HEK293 (cell line): ENCODE data around the gene CTSD.

ENCODE experiments used
- CTCF ChIA-PET: fragments of 350-600 bp; formaldehyde crosslinking; extraction: SDS; loops from one replicate; lab custom pipeline; 2021; ENCODE audit warnings: antibody characterized with exemption; lab: Yijun Ruan, JAX
- POLR2A ChIA-PET: fragments of 300-600 bp; formaldehyde crosslinking; extraction: SDS; loops from one replicate; lab custom pipeline; 2020; ENCODE audit warnings: antibody characterized with exemption, inconsistent platforms; lab: Yijun Ruan, JAX
- H3K27ac ChIP-seq: fragments of 200-500 bp; sonication (Bioruptor generic); 2 replicates; pipeline ENCODE4 v1.5.1; 2014; ENCODE audit warnings: low read depth, low read length, control low read depth, inconsistent platforms; ENCODE audit errors: extremely low read depth
- H3K36me3 ChIP-seq, 2 experiments: fragments of 200-500 bp in 1 of 2; sonication (Bioruptor generic) in 1 of 2; 1 replicate in 1 of 2; 2 replicates in 1 of 2; pipeline ENCODE4 v1.5.1; 2014 to 2017; ENCODE audit warnings: inconsistent platforms in 2 of 2, low read length in 2 of 2; ENCODE audit not compliant: control insufficient read depth in 2 of 2, insufficient read depth in 1 of 2
- H3K4me1 ChIP-seq: fragments of 200-500 bp; sonication (Bioruptor generic); 2 replicates; pipeline ENCODE4 v1.5.1; 2014; ENCODE audit warnings: mild to moderate bottlenecking, low read length, inconsistent platforms; ENCODE audit not compliant: control insufficient read depth, insufficient read depth
- H3K4me3 ChIP-seq: 2 replicates; pipeline ENCODE4 v1.5.1; 2011; ENCODE audit warnings: low read depth, mild to moderate bottlenecking, control low read depth, low read length, moderate library complexity
- H3K9me3 ChIP-seq: fragments of 200-500 bp; sonication (Bioruptor generic); 2 replicates; pipeline ENCODE4 v1.5.1; 2014; ENCODE audit warnings: low read depth, low read length, inconsistent platforms; ENCODE audit not compliant: control insufficient read depth, insufficient read depth
- EGR2 ChIP-seq: fragments of 450-650 bp; formaldehyde crosslinking; IDR thresholded peaks from 2 replicates; pipeline ENCODE4 v1.5.1; 2016; ENCODE audit warnings: low read depth, missing biosample characterization, missing genetic modification characterization
- MYNN ChIP-seq: fragments of 450-650 bp; formaldehyde crosslinking; IDR thresholded peaks from 2 replicates; pipeline ENCODE4 v1.5.1; 2016; ENCODE audit warnings: missing biosample characterization, missing genetic modification characterization, borderline replicate concordance
- PRDM2 ChIP-seq: fragments of 450-650 bp; formaldehyde crosslinking; IDR thresholded peaks from 2 replicates; pipeline ENCODE4 v1.5.1; 2016; ENCODE audit warnings: missing biosample characterization, missing genetic modification characterization, borderline replicate concordance
- ZBTB1 ChIP-seq: fragments of 450-650 bp; formaldehyde crosslinking; IDR thresholded peaks from 2 replicates; pipeline ENCODE4 v1.5.1; 2016; ENCODE audit warnings: missing biosample characterization, missing genetic modification characterization
- ZFHX2 ChIP-seq: fragments of 450-650 bp; formaldehyde crosslinking; conservative IDR thresholded peaks from 2 replicates; pipeline ENCODE4 v1.5.1; 2016; ENCODE audit warnings: missing biosample characterization, missing genetic modification characterization
- ZFP3 ChIP-seq: fragments of 450-650 bp; formaldehyde crosslinking; IDR thresholded peaks from 2 replicates; pipeline ENCODE4 v1.5.1; 2016; ENCODE audit warnings: low read depth, missing biosample characterization, missing genetic modification characterization
- ZFP69B ChIP-seq: fragments of 450-650 bp; formaldehyde crosslinking; IDR thresholded peaks from 2 replicates; pipeline ENCODE4 v1.5.1; 2016; ENCODE audit warnings: missing biosample characterization, missing genetic modification characterization
- ZNF112 ChIP-seq: fragments of 450-650 bp; formaldehyde crosslinking; IDR thresholded peaks from 2 replicates; pipeline ENCODE4 v1.5.0; 2017; ENCODE audit warnings: missing biosample characterization, missing genetic modification characterization
- ZNF174 ChIP-seq: fragments of 450-650 bp; formaldehyde crosslinking; IDR thresholded peaks from 2 replicates; pipeline ENCODE4 v1.5.0; 2017; ENCODE audit warnings: missing biosample characterization, mild to moderate bottlenecking, missing genetic modification characterization
- ZNF221 ChIP-seq: fragments of 450-650 bp; formaldehyde crosslinking; IDR thresholded peaks from 2 replicates; pipeline ENCODE4 v1.5.1; 2017; ENCODE audit warnings: missing biosample characterization, missing genetic modification characterization, borderline replicate concordance
- ZNF335 ChIP-seq: fragments of 450-650 bp; formaldehyde crosslinking; conservative IDR thresholded peaks from 2 replicates; pipeline ENCODE4 v1.5.1; 2016; ENCODE audit warnings: missing biosample characterization, missing genetic modification characterization
- ZNF404 ChIP-seq: fragments of 450-650 bp; formaldehyde crosslinking; IDR thresholded peaks from 2 replicates; pipeline ENCODE4 v1.5.1; 2017; ENCODE audit warnings: missing biosample characterization, missing genetic modification characterization
- ZNF510 ChIP-seq: fragments of 450-650 bp; formaldehyde crosslinking; IDR thresholded peaks from 2 replicates; pipeline ENCODE4 v1.5.1; 2018; ENCODE audit warnings: mild to moderate bottlenecking, missing genetic modification characterization, missing biosample characterization; ENCODE audit not compliant: insufficient replicate concordance
- ZNF768 ChIP-seq: fragments of 450-650 bp; formaldehyde crosslinking; IDR thresholded peaks from 2 replicates; pipeline ENCODE4 v1.5.1; 2018; ENCODE audit warnings: missing biosample characterization, mild to moderate bottlenecking, missing genetic modification characterization
- ZNF830 ChIP-seq: fragments of 450-650 bp; IDR thresholded peaks from 2 replicates; pipeline ENCODE4 v1.5.0; 2018; ENCODE audit warnings: missing biosample characterization, missing genetic modification characterization, low read depth, mild to moderate bottlenecking, moderate library complexity

CTSD gene

GRCh38 chr11:1751999-1752906, 11.5 kb downstream of the CTSD start:
- H3K4me3 ChIP-seq = no peak overlapping the region
- H3K4me1 ChIP-seq = no peaks in the 10 kb centered on the region; the same call in 1 of the 2 replicates
- H3K27ac ChIP-seq = no peak overlapping the region
- no peak for TF ChIP-seq EGR2 (tag by site-specific recombination)
- peak; percentile 36; the same call in 1 of the 2 replicates for TF ChIP-seq ZNF335
- ChIA-PET CTCF (interaction anchor here (0.5 to 1.2 kb wide), 4 partner anchors 59 to 202 kb away, joined by 3 to 7 read pairs (median 4); no protein-coding TSS in a partner anchor), POLR2A (no interaction called here)
- H3K36me3 ChIP-seq = peaks cover 0 to 51% of the 10 kb centered on the region in 2 experiments; a peak in 1 of 3 replicates
- H3K9me3 ChIP-seq = no peaks in the 10 kb centered on the region

- H3K4me3 ChIP-seq = no peak overlapping the region
- POLR2A ChIA-PET = no interaction called here
- TF ChIP-seq PRDM2 (tag by site-specific recombination) (no peak), ZNF112 (no peak), ZNF830 (tag by site-specific recombination) (no peak), ZNF768 (no peak), ZNF404 (no peak), ZNF510 (tag by site-specific recombination) (no peak), ZFP3 (tag by site-specific recombination) (no peak), ZFP69B (no peak)
- CTCF ChIA-PET = interaction anchor here (1.0 to 1.2 kb wide), 2 partner anchors 58 to 81 kb away, joined by 5 to 7 read pairs; no protein-coding TSS in a partner anchor
- no peaks in the 10 kb centered on the region; the same call in 1 of the 2 replicates for H3K4me1 ChIP-seq
- peaks cover 0 to 44% of the 10 kb centered on the region in 2 experiments; a peak in 1 of 3 replicates for H3K36me3 ChIP-seq
- H3K27ac ChIP-seq = no peak overlapping the region
- H3K9me3 ChIP-seq = no peaks in the 10 kb centered on the region
These were observed 12.2 kb downstream of the CTSD start for GRCh38 chr11:1751531-1751921.

- TF ChIP-seq MYNN (tag by site-specific recombination) (no peak), ZNF335 (peak; percentile 55), ZFHX2 (peak; percentile 29; the same call in 1 of the 2 replicates), ZBTB1 (tag by site-specific recombination) (no peak), ZNF174 (tag by site-specific recombination) (no peak), ZNF221 (no peak)
- Histone ChIP-seq H3K4me1 (no peaks in the 10 kb centered on the region; the same call in 1 of the 2 replicates), H3K4me3 (no peak overlapping the region), H3K9me3 (no peaks in the 10 kb centered on the region), H3K36me3 (peaks cover 0 to 39% of the 10 kb centered on the region in 2 experiments; a peak in 1 of 3 replicates), H3K27ac (no peak overlapping the region)
- ChIA-PET POLR2A (no interaction called here), CTCF (interaction anchor here (1.0 to 1.2 kb wide), 2 partner anchors 58 to 82 kb away, joined by 5 to 7 read pairs; no protein-coding TSS in a partner anchor)
These were observed 12.7 kb downstream of the CTSD start for GRCh38 chr11:1750840-1751530.
